ENCODE measurements around the gene CUL7. TPM values are rescaled to one million over a fixed set of nuclear protein-coding genes. Genes with fewer than 3 reads are reported as not detected.
A peak's percentile ranks its signal among the peaks of the same experiment; 100 is the strongest.

The CUL7 gene
- total and polyA plus RNA-seq, 9 of the 15 experiments (the other 6 are each of a cell fraction or from before 2014, with no cell fraction given), result 0.44 to 20.1 (median 8.6) TPM

DNA sequence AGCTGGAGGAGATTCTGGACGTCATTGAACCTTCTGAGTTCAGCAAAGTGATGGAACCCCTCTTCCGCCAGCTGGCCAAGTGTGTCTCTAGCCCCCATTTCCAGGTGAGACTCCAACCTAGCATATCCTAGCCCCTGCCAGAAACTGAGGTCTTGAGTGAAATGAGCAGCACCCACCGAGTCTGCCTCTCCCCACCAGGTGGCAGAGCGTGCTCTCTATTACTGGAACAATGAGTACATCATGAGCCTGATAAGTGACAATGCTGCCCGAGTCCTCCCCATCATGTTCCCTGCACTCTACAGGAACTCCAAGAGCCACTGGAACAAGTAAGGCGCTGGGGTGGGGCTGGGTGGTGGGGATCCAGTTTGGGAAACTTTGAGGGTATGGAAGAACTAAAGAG is 44.5 kb downstream of the CUL7 start (continued):
- TF ChIP-seq PRPF4 (IDR thresholded peaks at IDR 0.05; ENCODE audit: insufficient read depth, low read depth, low read length, poor library complexity, severe bottlenecking) (no peak), CTCFL (IDR thresholded peaks at IDR 0.05; ENCODE audit: borderline replicate concordance, insufficient read depth, low read depth, low read length, poor library complexity, severe bottlenecking) (peak; percentile 76), ZNF263 (CRISPR knock-in tag; IDR thresholded peaks at IDR 0.05; ENCODE audit: borderline replicate concordance) (peak; percentile 54), ATF2 (CRISPR knock-in tag; IDR thresholded peaks at IDR 0.05) (no peak), CBX1 (IDR thresholded peaks at IDR 0.05; ENCODE audit: low read depth) (no peak), RAD21 (CRISPR knock-in tag; conservative IDR thresholded peaks at IDR 0.05 in 1 of 2, IDR thresholded peaks at IDR 0.05 in 1 of 2) (peak; percentile 70 to 77), SIX5 (IDR thresholded peaks at IDR 0.05; ENCODE audit: borderline replicate concordance in 1 of 2, insufficient read depth in 1 of 2, low read depth in 1 of 2, low read length in 2 of 2) (no peak), STAG1 (CRISPR knock-in tag; IDR thresholded peaks at IDR 0.05; ENCODE audit: borderline replicate concordance) (peak; percentile 30; the same call in 1 of the 2 replicates), TAF15 (IDR thresholded peaks at IDR 0.05; ENCODE audit: low read depth, low read length) (no peak), JUN (IDR thresholded peaks at IDR 0.05; ENCODE audit: borderline replicate concordance, low read depth, low read length) (no peak), JUN (CRISPR knock-in tag; IDR thresholded peaks at IDR 0.05; ENCODE audit: borderline replicate concordance) (no peak), MTA1 (IDR thresholded peaks at IDR 0.05; ENCODE audit: borderline replicate concordance) (no peak), SMC3 (conservative IDR thresholded peaks at IDR 0.05; ENCODE audit: insufficient read depth, low read depth, low read length) (peak; percentile 64), ZNF212 (CRISPR knock-in tag; IDR thresholded peaks at IDR 0.05) (no peak), ZBTB7A (IDR thresholded peaks at IDR 0.05; ENCODE audit: borderline replicate concordance, control insufficient read depth, low read depth, low read length) (no peak), RBFOX2 (IDR thresholded peaks at IDR 0.05; ENCODE audit: low read depth, low read length) (no peak), MAZ (CRISPR knock-in tag; conservative IDR thresholded peaks at IDR 0.05 in 1 of 2, IDR thresholded peaks at IDR 0.05 in 1 of 2) (no peak), ZBED1 (IDR thresholded peaks at IDR 0.05) (no peak), ZNF3 (CRISPR knock-in tag; IDR thresholded peaks at IDR 0.05) (no peak)
- TF ChIP-seq, protein P1, sequence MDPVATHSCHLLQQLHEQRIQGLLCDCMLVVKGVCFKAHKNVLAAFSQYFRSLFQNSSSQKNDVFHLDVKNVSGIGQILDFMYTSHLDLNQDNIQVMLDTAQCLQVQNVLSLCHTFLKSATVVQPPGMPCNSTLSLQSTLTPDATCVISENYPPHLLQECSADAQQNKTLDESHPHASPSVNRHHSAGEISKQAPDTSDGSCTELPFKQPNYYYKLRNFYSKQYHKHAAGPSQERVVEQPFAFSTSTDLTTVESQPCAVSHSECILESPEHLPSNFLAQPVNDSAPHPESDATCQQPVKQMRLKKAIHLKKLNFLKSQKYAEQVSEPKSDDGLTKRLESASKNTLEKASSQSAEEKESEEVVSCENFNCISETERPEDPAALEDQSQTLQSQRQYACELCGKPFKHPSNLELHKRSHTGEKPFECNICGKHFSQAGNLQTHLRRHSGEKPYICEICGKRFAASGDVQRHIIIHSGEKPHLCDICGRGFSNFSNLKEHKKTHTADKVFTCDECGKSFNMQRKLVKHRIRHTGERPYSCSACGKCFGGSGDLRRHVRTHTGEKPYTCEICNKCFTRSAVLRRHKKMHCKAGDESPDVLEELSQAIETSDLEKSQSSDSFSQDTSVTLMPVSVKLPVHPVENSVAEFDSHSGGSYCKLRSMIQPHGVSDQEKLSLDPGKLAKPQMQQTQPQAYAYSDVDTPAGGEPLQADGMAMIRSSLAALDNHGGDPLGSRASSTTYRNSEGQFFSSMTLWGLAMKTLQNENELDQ (CRISPR knock-in tag; IDR thresholded peaks at IDR 0.05; ENCODE audit: borderline replicate concordance), result no peak
- TF ChIP-seq, protein P2, sequence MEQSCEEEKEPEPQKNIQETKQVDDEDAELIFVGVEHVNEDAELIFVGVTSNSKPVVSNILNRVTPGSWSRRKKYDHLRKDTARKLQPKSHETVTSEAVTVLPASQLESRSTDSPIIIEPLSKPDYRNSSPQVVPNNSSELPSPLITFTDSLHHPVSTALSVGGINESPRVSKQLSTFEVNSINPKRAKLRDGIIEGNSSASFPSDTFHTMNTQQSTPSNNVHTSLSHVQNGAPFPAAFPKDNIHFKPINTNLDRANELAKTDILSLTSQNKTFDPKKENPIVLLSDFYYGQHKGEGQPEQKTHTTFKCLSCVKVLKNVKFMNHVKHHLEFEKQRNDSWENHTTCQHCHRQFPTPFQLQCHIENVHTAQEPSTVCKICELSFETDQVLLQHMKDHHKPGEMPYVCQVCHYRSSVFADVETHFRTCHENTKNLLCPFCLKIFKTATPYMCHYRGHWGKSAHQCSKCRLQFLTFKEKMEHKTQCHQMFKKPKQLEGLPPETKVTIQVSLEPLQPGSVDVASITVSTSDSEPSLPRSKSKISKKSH (CRISPR knock-in tag; IDR thresholded peaks at IDR 0.05), result no peak
